Measurements from ENCODE around the gene KPNA2. TPM values are rescaled to one million over a fixed set of nuclear protein-coding genes. Genes with fewer than 3 reads are reported as not detected.

KPNA2 gene
- total RNA-seq = 100 to 1,000 TPM in 1 of 2 donors, 10 to 100 TPM in 1; 43.2 to 143 TPM

- Histone ChIP-seq H3K36me3 (no peaks in the 10 kb centered on the region), H3K4me3 (peak within 1 kb of the TSS; percentile 98), H3K27me3 (no peaks in the 10 kb centered on the region), H3K27ac (peak within 1 kb of the TSS; percentile 70), H3K4me1 (no peaks in the 10 kb centered on the region), H3K9me3 (no peaks in the 10 kb centered on the region), H3K9ac (ENCODE audit: low read depth in 2 of 2, low read length in 2 of 2) (peak within 1 kb of the TSS; percentile 63 to 75)
- DNase-seq = peak; percentile 95
- TF ChIP-seq CTCF (IDR thresholded peaks at IDR 0.05) = no peak
- intact Hi-C loops (cut with DNase I) = no loop called here
These were observed at the start of gene KPNA2 for GRCh38 chr17:68035523-68036303. KPNA2 (plus strand) TSS chr17:68035735; CDS start chr17:68037133, 1,398 bp downstream.

- Histone ChIP-seq H3K27me3 (no peaks in the 10 kb centered on the region), H3K4me1 (peaks cover 8% of the 10 kb centered on the region), H3K36me3 (no peaks in the 10 kb centered on the region), H3K9me3 (no peaks in the 10 kb centered on the region), H3K27ac (no peak overlapping the region), H3K4me3 (no peak overlapping the region), H3K9ac (ENCODE audit: low read depth in 2 of 2, low read length in 2 of 2) (no peak overlapping the region)
- DNase-seq = no peak
- intact Hi-C loops (cut with DNase I) = no loop called here
- TF ChIP-seq CTCF (IDR thresholded peaks at IDR 0.05) = no peak
These were observed 44.6 kb upstream of the KPNA2 start for GRCh38 chr17:67990909-67991308.

- intact Hi-C loops (cut with DNase I) = no loop called here
- peak overlapping the region; percentile 35 to 49 for H3K9ac ChIP-seq (ENCODE audit: low read depth in 2 of 2, low read length in 2 of 2)
- H3K27me3 ChIP-seq = no peaks in the 10 kb centered on the region
- H3K9me3 ChIP-seq = no peaks in the 10 kb centered on the region
- no peak for TF ChIP-seq CTCF (IDR thresholded peaks at IDR 0.05)
- no peaks in the 10 kb centered on the region for H3K36me3 ChIP-seq
- H3K4me3 ChIP-seq = peak overlapping the region; percentile 55
- peak overlapping the region; percentile 98 for H3K27ac ChIP-seq
- peak; percentile 48 for DNase-seq
- peaks cover 8% of the 10 kb centered on the region for H3K4me1 ChIP-seq
These were observed 42.9 kb upstream of the KPNA2 start for GRCh38 chr17:67992548-67993152.

GRCh38 chr17:67993153-67993997, 42.2 kb upstream of the KPNA2 start:
- H3K9me3 ChIP-seq = no peaks in the 10 kb centered on the region
- peak overlapping the region; percentile 35 to 98 for H3K9ac ChIP-seq (ENCODE audit: low read depth in 2 of 2, low read length in 2 of 2)
- H3K27me3 ChIP-seq = no peaks in the 10 kb centered on the region
- H3K4me3 ChIP-seq = peak overlapping the region; percentile 55
- H3K36me3 ChIP-seq = no peaks in the 10 kb centered on the region
- intact Hi-C loops (cut with DNase I) = no loop called here
- TF ChIP-seq CTCF (IDR thresholded peaks at IDR 0.05) = no peak
- peaks cover 8% of the 10 kb centered on the region for H3K4me1 ChIP-seq
- peak overlapping the region; percentile 98 for H3K27ac ChIP-seq
- peak; percentile 81 for DNase-seq

- Histone ChIP-seq H3K9me3 (no peaks in the 10 kb centered on the region), H3K4me3 (peak overlapping the region; percentile 53), H3K36me3 (no peaks in the 10 kb centered on the region), H3K27me3 (no peaks in the 10 kb centered on the region), H3K27ac (peak overlapping the region; percentile 85), H3K4me1 (peaks cover 8% of the 10 kb centered on the region), H3K9ac (ENCODE audit: low read depth in 2 of 2, low read length in 2 of 2) (peak overlapping the region; percentile 59 to 98)
- intact Hi-C loops (cut with DNase I) = no loop called here
- DNase-seq = no peak
- TF ChIP-seq CTCF (IDR thresholded peaks at IDR 0.05) = no peak
These were observed 41.6 kb upstream of the KPNA2 start for GRCh38 chr17:67993998-67994361.
